Muscle of arm (tissue), 14 donors: ENCODE measurements around the gene CAMKMT. TPM values are rescaled to one million over a fixed set of nuclear protein-coding genes. Genes with fewer than 3 reads are reported as not detected.

Source experiments
- DNase-seq: peaks from one replicate; pipeline ENCODE4 v3.0.0-alpha.2; 2013
- long read RNA-seq, 11 donors: transcript quantifications; one replicate each; lab custom pipeline, GENCODE V29; 2026
- polyA plus RNA-seq, 12 donors: library from polyadenylated mRNA; unstranded; fragments of 120-200 nt; gene quantifications; one replicate each; pipeline ENCODE4 v1.2.1, GENCODE V29; 2013; ENCODE audit not compliant: insufficient read length in 12 of 12

CAMKMT gene
- 1 to 10 TPM in 11 of 12 donors, not detected in 1; 4.0 to 8.7 (median 6.5) TPM for polyA plus RNA-seq
- long read RNA-seq, donor 1, partial matches to known transcripts, result 0 of 1 reads
- long read RNA-seq, donor 1, other reads (novel, unspliced or antisense), result 0 of 1 reads
- long read RNA-seq, donor 2, partial matches to known transcripts, result 0 of 1 reads
- long read RNA-seq, donor 2, other reads (novel, unspliced or antisense), result 0 of 1 reads
- long read RNA-seq, donor 3, partial matches to known transcripts, result 0 of 4 reads
- long read RNA-seq, donor 3, other reads (novel, unspliced or antisense), result 0 of 4 reads
- long read RNA-seq, donor 4, partial matches to known transcripts, result 92 of 92 reads
- long read RNA-seq, donor 4, other reads (novel, unspliced or antisense), result 0 of 92 reads
- long read RNA-seq, donor 5, partial matches to known transcripts, result 0 of 1 reads
- long read RNA-seq, donor 5, other reads (novel, unspliced or antisense), result 0 of 1 reads
- long read RNA-seq, donor 6, result 0 reads
- long read RNA-seq, donor 7, result 0 reads
- long read RNA-seq, donor 8, result 0 reads
- long read RNA-seq, donor 9, partial matches to known transcripts, result 0 of 1 reads
- long read RNA-seq, donor 9, other reads (novel, unspliced or antisense), result 0 of 1 reads
- long read RNA-seq, donor 10, result 0 reads
- long read RNA-seq, donor 11, result 0 reads

- DNase-seq, result peak; percentile 99
Measured at GRCh38 chr2:44361330-44362206, at the start of gene CAMKMT, which contains the start of gene PREPL. Gene CAMKMT, plus strand, starts transcription at chr2:44361947. Gene PREPL, minus strand, starts transcription at chr2:44361494. Its CDS starts 15,152 bp downstream, at chr2:44346342.

- no peak for DNase-seq
Measured at GRCh38 chr2:44314362-44314761, 47.4 kb upstream of the CAMKMT start.

GRCh38 chr2:44315945-44316344 is 45.8 kb upstream of the CAMKMT start:
- no peak for DNase-seq

- DNase-seq, result no peak
Measured at GRCh38 chr2:44320832-44321231, 40.9 kb upstream of the CAMKMT start.

- DNase-seq, result no peak
Measured at GRCh38 chr2:44321360-44321759, 40.4 kb upstream of the CAMKMT start.

- DNase-seq, result no peak
Measured at GRCh38 chr2:44324971-44325426, 36.7 kb upstream of the CAMKMT start.

GRCh38 chr2:44325897-44326296 is 35.9 kb upstream of the CAMKMT start:
- DNase-seq, result no peak

GRCh38 chr2:44326548-44327264 is 35.0 kb upstream of the CAMKMT start:
- DNase-seq, result no peak

- no peak for DNase-seq
Measured at GRCh38 chr2:44328750-44329149, 33.0 kb upstream of the CAMKMT start.

GRCh38 chr2:44329343-44329742 is 32.4 kb upstream of the CAMKMT start:
- no peak for DNase-seq

GRCh38 chr2:44330801-44331200 is 30.9 kb upstream of the CAMKMT start:
- DNase-seq, result no peak

- DNase-seq, result no peak
Measured at GRCh38 chr2:44333994-44334393, 27.8 kb upstream of the CAMKMT start.

GRCh38 chr2:44335806-44336538 is 25.8 kb upstream of the CAMKMT start:
- no peak for DNase-seq

- DNase-seq, result no peak
Measured at GRCh38 chr2:44342854-44343253, 18.9 kb upstream of the CAMKMT start.

GRCh38 chr2:44347526-44347925 is 14.2 kb upstream of the CAMKMT start:
- DNase-seq, result no peak

GRCh38 chr2:44348400-44348799 is 13.3 kb upstream of the CAMKMT start:
- DNase-seq, result peak; percentile 47

- DNase-seq, result no peak
Measured at GRCh38 chr2:44349506-44349905, 12.2 kb upstream of the CAMKMT start.

- DNase-seq, result no peak
Measured at GRCh38 chr2:44351088-44351487, 10.7 kb upstream of the CAMKMT start.

- no peak for DNase-seq
Measured at GRCh38 chr2:44351676-44352075, 10.1 kb upstream of the CAMKMT start.

GRCh38 chr2:44352510-44352909 is 9.2 kb upstream of the CAMKMT start:
- DNase-seq, result no peak

GRCh38 chr2:44354761-44355160 is 7.0 kb upstream of the CAMKMT start:
- no peak for DNase-seq
